Skin epidermis (tissue), 12 donors: ENCODE measurements around the gene PRUNE1.

ENCODE experiments used
- H3K27ac ChIP-seq, 21 experiments: fragments of 200-600 bp; sonication (generic) in 11 of 21; one replicate each; pipeline ENCODE4 v1.5.0; 2020; ENCODE audit warnings: mild to moderate bottlenecking in 3 of 21, inconsistent platforms in 2 of 21, moderate library complexity in 2 of 21
- H3K4me3 ChIP-seq, 7 experiments: fragments of 200-600 bp; sonication (generic) in 2 of 7; one replicate each; pipeline ENCODE4 v1.5.0; 2020; ENCODE audit warnings: inconsistent platforms in 2 of 7, mild to moderate bottlenecking in 2 of 7, moderate library complexity in 1 of 7

The PRUNE1 gene

DNA sequence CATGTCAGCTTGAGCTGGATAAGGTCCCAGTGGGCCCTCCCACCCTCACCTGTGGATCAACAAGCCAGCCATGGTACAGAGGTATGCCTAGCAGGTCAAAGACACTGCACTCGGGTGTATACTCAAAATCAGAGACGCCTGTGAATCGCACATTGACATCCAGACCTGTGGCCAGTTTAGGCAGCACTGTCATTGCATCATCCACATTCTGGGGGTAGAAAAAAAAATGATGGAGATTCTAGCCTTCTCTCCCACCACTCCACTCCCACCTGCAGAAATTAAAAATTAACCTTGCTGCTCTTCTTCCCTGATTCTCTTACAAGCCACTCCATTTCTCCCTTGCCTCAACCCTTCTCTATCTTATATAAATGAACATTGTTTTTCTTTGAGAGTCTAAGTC lies 7.8 kb upstream of the PRUNE1 start:
- Histone ChIP-seq H3K27ac (no peak overlapping the region), H3K4me3 (no peak overlapping the region)

DNA sequence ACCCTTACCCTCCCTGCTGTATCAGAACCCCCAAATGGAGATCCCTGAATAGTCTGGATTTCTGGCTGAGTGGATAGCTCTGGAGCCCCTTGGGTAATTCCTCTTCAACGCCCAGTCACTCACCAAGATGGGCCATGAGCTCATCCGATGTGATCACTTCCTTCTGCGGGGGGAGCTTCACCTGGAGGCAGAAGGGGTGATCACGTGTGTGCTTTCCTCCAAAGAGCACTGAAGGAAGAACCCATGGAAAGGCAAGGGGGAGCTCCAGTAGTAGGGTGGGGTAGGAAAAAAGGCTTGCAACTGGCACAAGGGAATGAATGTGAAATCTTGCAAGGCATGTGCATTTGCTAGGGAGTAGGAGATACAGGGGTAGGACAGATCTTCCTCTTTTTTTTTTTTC lies 6.6 kb upstream of the PRUNE1 start:
- no peak overlapping the region for H3K4me3 ChIP-seq
- peak overlapping the region in 2 of 21 experiments; percentile 1 to 51 for H3K27ac ChIP-seq

DNA sequence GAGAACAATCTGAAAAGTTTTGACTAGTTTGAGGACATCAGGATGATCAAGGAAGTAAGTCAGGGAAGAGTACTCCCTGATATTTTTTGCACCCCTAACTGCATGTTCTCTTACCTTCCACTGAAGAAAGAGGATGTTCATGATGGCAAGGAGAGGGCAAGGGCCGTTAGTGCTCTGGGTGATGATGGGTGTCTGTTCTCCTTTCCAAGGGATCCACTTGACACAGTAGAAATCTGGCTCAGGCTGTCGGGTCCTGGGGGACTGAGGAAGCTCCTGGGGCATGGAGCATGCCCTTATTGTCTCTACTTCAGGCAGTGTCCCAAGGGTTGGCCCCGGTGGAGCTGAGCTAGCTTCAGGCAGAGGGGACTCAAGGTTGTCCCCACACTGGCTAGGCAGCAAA lies 6.2 kb upstream of the PRUNE1 start:
- Histone ChIP-seq H3K4me3 (no peak overlapping the region), H3K27ac (peak overlapping the region in 10 of 21 experiments; percentile 1 to 62 (median 32))

DNA sequence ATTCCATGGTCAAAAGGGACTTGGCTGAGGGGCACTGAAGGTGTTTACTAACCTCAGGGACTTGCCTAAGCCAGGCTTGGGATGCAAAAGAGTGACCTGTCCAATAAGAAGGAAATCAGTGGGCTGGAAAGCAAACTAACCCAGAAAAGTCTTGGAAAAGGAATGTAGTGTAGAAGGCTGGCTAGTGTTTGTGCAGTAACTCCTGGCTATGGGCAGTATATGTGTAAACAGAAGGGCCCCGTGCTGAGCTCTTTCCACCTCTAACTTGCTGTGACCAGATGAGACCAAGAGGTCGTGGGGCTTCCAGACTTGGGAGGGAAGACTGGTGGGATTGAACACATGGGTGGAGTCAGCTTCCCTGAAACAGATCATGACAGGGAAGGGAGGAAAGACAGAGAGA lies 5.6 kb upstream of the PRUNE1 start:
- Histone ChIP-seq H3K27ac (peak overlapping the region in 10 of 21 experiments; percentile 1 to 62 (median 42)), H3K4me3 (no peak overlapping the region)

DNA sequence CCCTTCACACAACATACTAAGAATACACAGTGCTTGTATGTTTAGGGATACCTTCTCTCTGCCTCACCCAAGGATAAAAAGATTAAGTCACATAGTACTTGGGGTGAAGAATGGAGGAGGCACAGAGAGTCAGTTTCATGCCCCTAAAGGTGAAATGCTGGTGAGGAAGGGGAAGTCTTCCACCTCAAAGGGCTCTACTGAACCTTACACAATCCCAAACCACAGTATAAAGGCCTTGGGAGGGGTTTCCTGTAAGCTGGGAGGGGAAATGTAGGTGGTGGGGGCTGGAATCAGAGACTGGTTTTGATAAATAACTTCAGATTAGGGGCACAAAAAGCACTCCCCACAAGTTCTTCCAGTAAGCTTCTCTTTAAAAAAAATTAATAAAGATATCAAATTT lies 5.1 kb upstream of the PRUNE1 start:
- peak overlapping the region in 11 of 21 experiments; percentile 1 to 61 (median 37) for H3K27ac ChIP-seq
- H3K4me3 ChIP-seq = no peak overlapping the region

DNA sequence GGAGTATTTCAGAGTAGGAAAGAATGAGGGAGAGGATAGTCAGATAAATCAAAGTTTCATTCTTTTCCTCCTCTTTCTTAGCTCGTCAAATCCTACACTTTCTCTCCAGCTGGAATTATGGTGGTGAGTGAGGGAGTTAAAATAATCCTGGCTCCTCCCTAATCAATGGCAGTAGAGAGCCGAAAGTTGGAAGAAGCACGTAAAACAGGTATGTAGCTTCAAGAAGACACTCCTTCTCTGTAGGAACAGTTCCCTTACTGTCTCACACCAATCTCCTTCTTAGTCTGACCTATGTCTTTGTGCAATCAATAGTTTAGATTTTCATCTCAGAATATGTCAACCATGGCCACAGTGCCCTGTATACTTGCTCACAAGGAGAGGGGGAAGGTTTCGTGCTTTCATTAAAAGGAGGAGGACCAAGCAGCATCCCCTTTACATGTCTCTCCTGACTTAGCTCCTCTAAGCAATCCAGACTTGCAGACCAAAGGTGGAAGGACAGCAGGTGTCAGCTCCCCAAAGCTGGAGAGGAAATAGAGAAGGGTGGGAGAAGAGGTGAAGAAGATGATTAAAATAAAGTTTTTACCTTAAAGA lies 2.4 kb upstream of the PRUNE1 start:
- peak overlapping the region; percentile 66 to 96 (median 90) for H3K27ac ChIP-seq
- H3K4me3 ChIP-seq = peak overlapping the region; percentile 40 to 57 (median 45)

DNA sequence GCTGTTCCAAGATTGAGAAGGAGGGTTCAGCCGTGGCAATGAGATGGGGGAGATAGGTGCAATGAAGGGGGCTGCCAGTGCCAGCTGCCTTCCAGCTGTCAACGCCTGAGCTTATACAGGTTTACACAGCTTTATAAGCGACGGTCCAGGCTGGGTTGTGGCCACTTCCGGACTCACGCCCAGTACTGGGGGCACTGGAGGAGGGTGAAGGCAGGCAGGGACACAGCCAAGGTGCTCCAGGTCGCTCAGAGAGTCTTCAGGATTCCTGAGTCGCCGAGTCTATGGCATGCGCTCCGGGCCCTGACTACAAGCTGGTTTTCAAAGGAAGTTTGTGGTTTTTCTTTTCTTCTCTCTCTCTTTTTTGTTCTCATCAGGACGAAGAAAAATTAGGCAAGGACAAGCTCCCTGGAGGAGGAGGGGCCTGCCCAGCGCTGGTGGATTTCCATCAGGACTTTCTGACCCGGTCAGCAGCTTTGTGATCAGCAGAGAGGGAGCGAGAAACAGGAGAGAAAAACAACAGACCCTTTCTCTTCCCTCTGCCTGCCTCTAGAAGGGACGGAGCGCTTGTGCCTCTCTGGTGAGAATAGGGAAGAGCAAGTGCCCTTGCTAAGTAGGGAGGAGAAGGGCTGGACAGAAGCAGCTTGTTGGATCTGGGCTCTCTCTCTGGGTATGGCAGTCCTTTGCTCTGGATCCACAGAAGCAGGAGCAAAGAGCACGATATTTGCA lies 1.8 kb upstream of the PRUNE1 start, which contains the start of gene MINDY1:
MINDY1 (minus strand) TSS at position 576 of the 726 bp plus-strand sequence. CDS start 4,285 bp downstream, outside the sequence.
- Histone ChIP-seq H3K4me3 (peak within 1 kb of the TSS; percentile 40 to 57 (median 45)), H3K27ac (peak within 1 kb of the TSS; percentile 66 to 96 (median 90))

DNA sequence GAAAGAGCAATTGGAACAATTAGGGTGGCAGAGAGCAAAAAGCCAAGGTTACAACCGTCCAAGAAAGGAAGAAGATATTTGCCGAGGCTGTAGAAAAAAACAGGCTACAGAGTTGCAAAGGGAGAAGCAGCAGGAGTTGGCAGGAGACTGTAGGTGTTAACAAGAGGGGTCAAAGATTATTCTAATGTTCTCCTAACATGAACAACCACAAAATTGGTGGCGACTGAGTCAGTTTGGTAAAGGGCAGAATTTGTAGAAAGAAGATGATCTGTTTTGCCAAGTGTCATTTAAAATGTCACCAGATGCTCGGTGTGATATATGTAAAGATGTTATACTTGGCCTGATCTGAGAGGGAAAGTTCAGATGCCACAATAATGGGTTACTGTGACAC lies 401 bp upstream of the PRUNE1 start:
- peak overlapping the region; percentile 62 to 82 (median 65) for H3K4me3 ChIP-seq
- H3K27ac ChIP-seq = peak overlapping the region in 19 of 21 experiments; percentile 74 to 96 (median 90)

DNA sequence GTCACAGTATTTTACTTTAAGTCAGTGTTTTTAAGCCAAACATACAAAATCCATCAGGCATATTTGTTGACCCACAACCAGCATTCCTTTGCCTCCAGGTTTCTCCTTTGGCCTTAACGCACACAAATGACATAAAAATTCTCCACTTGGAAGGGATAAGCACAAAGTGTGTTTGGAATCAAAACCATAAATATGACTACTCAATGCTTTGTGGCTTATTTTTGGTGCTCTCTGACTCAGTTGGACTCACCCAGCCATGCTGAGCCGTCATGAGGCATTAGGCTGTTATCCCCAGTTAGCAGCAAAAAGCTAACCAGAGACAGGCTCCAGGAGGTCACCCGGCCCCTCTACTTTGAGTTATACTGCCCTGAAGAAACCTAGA lies 948 bp downstream of the PRUNE1 start:
- Histone ChIP-seq H3K4me3 (peak overlapping the region; percentile 62 to 82 (median 65)), H3K27ac (peak overlapping the region in 14 of 21 experiments; percentile 79 to 96 (median 88))

DNA sequence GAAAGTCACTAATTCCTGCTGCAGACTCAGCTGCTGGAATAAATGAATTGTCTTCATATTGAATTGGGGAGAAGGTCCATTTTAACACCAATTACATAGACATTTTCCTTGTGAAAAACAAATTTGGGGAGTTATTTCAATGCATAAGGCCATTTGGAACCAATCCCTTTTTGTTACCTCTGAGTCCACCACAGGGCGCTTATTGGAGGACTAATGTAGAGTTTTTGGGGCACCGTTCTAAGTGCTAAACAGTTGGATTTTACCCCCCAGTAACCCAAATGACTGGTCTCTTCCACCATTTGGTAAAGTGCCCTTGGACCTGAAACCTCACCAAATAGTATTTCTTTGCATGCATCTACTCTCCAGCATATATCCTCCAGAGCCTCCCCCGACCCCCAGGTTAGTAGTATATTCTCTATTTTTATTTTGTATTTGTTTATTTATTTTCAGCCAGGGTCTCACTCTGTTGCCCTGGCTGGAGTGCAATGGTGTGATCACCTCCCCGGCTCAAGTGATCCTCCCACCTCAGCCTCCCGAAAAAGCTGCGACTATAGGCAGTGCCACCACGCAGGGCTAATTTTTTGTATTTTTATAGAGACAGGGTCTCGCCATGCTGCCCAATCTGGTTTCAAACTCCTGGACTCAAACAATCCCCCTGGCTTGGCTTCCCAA lies 1.6 kb downstream of the PRUNE1 start:
- H3K27ac ChIP-seq = peak overlapping the region in 5 of 21 experiments; percentile 81 to 88 (median 86)
- H3K4me3 ChIP-seq = no peak overlapping the region

DNA sequence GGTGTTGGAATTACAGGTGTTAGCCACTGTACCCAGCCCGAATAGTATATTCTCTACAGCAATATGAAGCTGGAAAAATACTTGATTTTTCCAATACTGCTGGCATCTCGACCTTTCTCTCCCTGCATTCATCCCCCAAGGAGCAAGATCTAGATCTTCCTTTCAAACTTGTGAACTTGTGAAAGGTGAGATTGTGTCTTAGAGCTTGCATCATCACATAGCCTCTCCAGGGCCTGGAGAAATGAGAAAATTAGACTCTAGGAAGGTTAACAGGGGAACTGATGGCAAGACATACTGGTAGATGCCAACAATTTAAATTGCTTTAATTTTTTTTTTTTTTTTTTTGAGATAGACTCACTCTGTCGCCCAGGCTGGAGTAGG lies 2.1 kb downstream of the PRUNE1 start:
- Histone ChIP-seq H3K27ac (no peak overlapping the region), H3K4me3 (no peak overlapping the region)

DNA sequence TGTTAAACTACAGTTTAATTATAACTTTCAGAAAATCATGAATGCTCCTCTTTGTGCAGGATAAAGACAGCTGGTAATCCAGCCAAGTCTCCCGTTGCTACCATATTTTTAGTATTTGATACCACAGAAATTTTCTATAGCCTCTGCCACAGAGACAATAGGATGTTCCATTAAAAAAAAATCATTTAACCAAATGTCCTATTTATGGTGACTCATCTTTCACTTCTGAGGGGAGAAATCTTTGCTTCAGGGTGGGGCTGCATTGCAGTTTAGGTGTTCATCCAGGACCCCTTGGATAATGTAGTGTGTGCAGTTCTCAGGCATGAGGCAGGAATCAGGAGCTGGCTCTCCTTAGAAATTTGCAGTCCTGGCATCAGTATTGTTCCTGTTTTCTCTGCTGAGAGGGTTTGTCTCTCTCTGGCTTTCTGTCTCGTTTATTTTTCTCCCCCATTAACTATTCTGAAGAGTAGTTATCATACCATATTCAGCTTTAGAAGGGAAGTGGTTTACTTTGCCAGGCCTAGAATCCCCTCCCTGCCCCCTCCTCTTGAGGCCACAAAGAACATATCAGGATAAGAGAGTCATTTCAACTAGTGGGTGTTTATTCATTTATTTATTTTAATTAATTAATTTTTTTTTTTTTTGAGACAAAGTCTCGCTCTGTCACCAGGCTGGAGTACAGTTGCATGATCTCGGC lies 3.1 kb downstream of the PRUNE1 start:
- Histone ChIP-seq H3K4me3 (no peak overlapping the region), H3K27ac (peak overlapping the region in 1 of 21 experiments; percentile 19)

DNA sequence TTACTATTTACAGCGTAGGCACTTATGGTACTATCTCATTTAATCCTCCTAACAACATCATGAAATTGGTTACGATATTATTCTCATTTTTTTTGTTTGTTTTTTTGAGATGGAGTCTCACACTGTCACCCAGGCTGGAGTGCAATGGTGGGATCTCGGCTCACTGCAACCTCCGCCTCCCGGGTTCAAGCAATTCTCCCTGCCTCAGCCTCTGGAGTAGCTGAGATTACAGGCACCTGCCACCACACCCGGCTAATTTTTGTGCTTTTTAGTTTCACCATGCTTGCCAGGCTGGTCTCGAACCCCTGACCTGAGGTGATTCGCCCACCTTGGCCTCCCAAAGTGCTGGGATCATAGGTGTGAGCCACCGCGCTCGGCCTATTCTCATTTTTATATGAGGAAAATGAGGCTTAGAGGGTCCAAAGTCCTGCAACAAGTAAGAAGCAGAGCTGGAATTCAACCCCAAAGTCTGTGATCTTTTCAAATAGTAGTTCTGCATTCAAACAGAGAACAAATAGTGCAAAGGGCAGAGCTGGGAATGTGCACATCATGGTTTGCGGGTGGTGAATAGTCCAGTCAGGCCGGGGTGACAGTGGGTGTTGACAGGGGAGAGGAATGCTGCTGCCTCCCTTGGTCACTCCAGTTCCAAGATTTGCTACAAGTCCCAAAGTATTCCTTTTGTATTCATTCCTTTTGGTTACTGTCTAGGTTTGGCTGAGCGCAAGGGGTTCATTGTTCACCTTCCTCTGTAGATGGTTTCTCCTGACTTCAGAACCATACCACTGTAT lies 4.6 kb downstream of the PRUNE1 start:
- H3K27ac ChIP-seq = no peak overlapping the region
- H3K4me3 ChIP-seq = no peak overlapping the region

DNA sequence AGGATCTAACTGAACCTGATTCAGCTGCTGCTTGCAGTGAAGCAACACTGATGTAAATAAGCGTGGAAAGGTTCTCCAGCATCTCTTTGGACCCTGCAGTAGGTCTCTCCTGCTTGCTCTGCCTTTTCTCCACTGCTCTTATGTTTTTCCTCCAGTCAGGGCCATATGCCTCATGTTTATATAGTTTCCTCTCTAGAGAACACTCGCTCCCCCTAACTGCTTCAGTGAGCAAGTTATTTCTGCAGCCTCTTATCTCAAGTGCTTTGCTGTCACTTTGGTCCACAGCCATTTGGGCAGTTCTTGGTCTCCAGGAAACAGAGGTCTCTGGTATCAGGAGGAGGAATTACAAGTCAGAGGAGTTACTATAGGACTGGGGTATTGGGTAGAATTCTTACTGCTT lies 5.3 kb downstream of the PRUNE1 start:
- no peak overlapping the region for H3K4me3 ChIP-seq
- no peak overlapping the region for H3K27ac ChIP-seq

DNA sequence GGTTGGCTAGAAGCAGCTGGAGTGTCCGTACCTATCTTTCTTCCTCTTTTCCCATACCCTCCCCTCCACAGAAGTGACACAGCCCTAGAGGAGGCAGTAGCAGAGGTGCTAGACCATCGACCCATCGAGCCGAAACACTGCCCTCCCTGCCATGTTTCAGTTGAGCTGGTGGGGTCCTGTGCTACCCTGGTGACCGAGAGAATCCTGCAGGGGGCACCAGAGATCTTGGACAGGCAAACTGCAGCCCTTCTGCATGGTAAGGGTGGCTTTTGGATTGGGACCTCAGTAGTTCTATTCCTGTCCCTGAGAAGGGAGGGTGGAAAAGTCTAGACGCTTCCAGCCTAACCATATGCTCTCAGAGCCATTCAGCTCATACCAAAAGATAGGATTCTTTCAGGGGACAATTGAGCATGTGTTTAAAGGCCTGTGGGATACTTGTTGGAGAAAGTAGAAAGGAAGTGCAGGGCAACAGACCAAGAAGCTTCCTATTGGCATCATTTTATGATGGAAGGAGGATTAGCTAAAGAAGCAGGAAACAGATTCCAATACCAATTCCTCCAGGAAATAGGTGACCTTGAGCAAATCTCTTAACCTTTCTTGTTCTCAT lies 16.4 kb downstream of the PRUNE1 start:
- H3K27ac ChIP-seq = peak overlapping the region in 1 of 21 experiments; percentile 8
- no peak overlapping the region for H3K4me3 ChIP-seq

DNA sequence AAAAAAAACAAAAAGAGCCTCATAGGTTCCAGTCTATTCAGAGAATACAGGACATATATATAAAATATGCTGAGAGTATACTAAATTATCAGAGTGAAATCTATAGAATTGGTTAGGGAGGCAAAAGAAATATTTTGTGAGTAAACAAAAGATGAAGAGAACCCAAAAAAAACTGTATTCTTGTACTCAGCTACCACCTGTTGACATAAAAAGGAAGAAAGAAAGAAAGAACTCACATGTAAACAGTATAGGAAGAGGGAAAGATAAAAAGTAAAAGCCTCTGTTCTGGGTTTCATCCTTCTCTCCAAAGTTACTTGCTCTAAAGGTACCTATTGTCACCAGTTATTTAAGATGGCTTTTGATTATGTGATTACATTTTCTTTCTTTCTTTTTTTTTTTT lies 18.2 kb downstream of the PRUNE1 start:
- no peak overlapping the region for H3K27ac ChIP-seq
- no peak overlapping the region for H3K4me3 ChIP-seq

DNA sequence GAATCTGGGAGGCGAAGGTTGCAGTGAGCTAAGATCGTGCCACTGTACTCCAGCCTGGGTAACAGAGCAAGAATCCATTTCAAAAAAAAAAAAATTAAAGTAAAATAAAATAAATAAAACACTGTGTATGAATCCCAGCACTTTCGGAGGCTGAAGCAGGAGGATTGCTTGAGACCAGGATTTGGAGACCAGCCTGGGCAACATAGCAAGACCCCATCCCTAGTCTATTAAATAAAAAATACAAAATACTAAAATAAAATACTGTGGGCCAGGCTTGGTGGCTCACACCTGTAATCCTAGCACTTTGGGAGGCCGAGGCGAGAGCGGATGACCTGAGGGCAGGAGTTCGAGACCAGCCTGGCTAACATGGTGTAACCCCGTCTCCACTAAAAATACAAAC lies 23.9 kb downstream of the PRUNE1 start:
- Histone ChIP-seq H3K4me3 (no peak overlapping the region), H3K27ac (no peak overlapping the region)

DNA sequence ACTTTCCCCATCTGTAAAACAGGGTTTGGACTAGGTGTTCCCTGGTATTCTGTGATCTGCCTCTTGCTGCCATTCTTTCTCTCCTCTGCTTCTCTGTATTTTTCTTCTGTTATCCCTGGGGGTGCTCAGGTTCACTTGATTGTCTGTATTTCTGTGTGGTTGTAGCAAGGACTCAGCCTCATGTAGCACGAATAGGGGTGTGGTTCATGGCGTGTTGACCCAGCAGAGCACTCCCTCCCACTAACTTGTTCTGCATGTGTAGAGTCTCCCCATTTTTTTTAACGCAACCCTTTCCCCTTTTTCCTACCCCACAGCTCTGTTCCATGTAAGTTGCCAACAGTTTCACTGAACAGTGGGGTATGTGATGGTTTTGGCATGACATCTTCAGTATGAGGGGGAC lies 26.9 kb downstream of the PRUNE1 start:
- H3K27ac ChIP-seq = peak overlapping the region in 10 of 21 experiments; percentile 35 to 81 (median 66)

DNA sequence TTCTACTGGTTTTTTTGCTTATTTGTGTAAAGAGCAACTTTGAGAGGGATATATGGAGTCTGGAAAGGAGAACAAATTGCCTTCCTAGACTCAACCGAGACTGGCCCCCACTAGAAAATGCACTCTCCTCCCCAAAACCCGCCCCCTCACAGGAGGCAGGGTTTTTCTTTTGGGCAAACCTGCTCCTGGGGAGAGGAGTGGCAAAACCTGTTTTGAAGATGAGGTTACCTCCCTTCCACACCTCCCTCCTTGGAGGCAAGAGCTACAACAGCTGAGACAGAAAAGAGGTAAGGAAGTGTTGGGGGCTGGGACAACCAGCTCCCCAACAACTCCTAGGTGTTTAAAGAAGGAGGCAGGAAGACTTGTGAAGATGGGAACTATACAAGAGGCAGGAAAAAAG lies 28.1 kb downstream of the PRUNE1 start, which contains the start of gene BNIPL:
BNIPL (plus strand) TSS at position 231 of the 400 bp plus-strand sequence; CDS start at position 371, 140 bp downstream.
- H3K4me3 ChIP-seq = peak within 1 kb of the TSS in 5 of 7 experiments; percentile 15 to 35 (median 21)
- H3K27ac ChIP-seq = peak within 1 kb of the TSS in 18 of 21 experiments; percentile 27 to 86 (median 64)

More for the DNA sequence above, 26.9 kb downstream of the PRUNE1 start:
- no peak overlapping the region for H3K4me3 ChIP-seq
